ENCODE results near the gene IGDCC3.
"Not testable (repeated sequence)": the region's sequence is repeated elsewhere in the genome, so short reads cannot be mapped to it uniquely, and the experiment has no call there.

The IGDCC3 gene

DNA sequence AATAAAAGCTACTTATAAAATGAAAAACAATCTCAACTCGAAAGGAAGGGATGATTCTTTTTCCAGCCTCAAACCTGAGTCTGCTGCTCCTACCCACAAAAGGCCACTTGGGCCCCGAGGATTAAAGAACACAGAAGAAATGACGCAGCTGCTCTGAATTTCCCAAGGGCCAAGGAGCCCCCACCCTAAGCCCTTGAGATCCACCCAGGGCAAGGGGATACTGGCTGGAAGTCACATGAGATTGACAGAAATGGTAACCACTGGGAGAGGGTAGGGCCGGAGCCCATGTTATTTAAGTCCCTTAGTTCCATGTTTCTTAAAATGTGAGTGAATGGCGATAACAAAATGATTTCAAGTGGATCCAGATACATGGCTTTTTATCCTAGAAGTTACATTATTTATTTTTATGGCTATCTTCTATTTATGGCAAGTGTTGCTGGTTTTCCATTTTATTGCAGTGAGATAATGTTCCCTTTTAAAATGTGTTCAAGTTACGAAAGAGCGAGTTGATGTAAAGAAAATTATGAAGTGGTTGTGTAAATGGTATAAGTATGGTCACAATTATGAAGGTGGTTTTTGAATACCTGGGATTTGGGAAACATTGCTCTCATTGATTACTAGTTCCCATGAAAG is 28.1 kb upstream of the IGDCC3 start:
- DNase-seq: no peak

DNA sequence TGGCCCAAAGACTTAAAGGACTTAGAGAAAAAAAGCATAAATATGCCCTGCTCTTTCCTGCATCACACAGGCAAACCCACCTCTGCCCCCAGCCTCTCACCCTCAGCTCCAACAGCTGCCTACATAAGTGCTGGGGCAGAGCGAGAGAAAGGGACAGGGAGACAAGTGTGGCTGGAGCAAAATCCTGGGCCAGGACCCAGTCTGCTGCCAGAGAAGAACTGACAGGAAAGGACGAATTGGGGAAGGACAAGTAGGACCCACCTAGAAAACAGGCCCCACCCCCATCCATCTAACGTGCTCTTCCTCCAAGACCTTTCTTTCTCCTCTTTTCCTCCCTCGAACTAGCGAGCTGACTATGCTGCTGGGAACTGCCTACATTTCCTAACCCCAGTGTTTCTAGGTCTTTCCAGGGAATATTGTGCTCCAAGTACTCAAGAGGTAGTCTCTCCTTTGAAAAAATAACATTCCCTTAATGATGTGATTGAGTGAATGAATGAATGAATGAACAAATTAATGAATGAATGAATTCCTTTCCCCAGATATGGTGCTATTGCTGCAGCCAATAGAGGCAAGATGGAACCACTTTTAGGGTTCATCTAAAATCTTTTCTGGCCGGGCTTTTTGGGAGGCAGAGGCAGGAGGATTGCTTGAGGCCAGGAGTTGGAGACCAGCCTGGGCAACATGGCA is 26.5 kb upstream of the IGDCC3 start:
- no peak for DNase-seq

DNA sequence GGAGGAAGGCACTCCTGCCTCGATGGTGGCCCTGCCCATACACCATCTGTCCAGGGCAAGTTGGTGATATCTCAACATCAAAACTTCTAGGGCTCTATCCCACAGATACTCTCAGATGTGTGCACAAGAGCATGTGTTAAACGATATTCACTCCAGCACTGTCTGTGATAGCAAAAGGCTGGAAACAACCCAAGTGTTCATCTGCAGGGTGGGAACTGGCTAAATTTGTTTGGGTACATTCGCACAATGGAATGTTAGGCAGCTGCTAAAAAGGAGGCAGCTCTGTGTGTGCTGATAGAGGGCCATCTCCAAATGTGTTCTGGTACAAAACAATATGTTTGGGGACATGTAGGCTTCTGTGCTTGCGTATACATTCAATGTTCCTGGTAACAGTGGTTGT is 25.2 kb upstream of the IGDCC3 start:
- DNase-seq: no peak

DNA sequence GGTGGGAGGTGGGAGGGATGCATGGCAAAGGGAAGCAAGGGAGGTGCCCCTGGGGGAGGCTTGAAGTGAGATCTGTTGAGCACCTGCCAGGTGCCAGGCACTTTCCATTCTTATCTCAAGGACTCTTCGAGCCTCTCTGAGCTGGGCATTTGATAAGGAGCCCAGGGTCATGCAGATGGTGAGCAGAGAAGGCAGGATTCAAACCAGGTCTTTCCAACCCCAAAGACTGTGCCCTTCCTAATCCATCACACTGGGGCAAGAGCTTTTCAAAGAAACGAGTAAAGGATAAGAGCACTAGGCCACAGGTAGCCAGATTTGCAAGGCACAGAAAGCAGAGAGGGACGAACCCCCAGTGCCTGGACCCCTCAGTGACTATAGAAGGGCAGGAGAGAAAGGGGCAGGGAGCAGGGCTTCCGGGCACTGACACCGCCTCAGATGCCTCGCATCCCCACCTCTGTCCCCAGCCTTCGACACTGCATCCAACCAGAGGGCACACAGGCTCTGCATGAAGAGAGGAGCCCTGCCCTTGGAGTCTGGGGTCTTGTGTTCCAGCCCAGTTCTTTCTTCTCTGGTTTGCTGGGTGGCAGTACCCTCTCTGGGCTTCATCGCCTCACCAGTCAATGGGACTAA is 23.9 kb upstream of the IGDCC3 start:
- no peak for DNase-seq

DNA sequence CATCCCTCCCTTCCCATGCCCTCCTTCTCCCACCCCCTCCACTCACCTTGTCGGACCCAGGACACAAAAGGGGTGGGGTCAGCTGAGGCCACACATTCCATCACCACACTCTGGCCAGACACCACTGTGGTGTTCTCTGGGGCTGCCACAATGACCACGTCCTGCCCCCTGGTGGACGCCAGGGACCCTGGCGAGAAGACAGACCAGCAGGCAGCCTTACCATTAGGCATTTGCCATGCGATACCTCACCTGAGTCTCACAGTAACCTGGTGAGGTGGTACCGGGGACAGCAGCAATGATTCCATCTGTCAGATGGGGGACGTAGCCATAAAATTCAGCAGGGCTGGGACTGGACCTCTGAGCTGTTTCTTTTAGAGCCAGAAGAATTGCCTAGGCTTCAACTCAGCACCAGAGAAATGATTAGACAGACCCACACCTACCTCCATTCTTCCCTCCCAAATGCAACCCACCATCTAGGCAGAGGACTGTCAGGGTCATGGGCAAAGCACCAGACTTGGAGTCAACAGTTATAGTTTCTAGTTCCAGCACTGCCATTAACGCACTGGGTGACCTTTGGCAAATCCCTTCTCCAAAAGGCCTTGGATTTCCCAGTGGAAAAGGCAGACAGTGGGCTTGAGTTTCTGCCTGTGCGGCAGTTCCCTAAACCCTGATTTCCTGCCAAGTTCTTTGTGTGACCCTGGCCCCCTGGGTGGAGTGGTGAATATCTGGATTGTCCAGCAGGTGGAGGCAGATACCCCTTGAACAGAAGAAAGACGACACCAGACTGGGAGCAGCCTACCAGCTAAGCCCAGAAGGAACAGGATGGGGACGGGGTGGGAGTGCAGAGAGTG is 23.2 kb upstream of the IGDCC3 start:
- peak; percentile 29 to 34 for DNase-seq

DNA sequence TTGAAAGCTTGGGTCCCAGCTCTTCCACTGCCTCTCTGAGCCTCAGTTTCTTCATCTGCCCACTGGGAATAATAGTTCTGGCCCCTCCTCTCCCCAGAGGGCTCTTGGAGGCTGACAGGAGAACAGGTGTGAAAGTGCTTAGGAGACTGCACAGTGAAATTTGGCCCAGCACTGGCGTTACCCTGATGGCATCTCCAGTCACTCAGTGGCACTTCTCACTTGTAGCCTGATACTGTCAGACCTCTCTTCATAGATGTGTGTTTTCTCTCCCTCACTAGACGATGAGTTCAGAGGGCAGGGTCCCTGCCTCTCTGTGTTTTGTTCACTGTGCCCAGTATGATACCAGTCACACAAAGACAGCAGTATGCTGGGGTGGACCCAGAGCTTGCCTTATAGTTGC is 22.2 kb upstream of the IGDCC3 start:
- DNase-seq: no peak

DNA sequence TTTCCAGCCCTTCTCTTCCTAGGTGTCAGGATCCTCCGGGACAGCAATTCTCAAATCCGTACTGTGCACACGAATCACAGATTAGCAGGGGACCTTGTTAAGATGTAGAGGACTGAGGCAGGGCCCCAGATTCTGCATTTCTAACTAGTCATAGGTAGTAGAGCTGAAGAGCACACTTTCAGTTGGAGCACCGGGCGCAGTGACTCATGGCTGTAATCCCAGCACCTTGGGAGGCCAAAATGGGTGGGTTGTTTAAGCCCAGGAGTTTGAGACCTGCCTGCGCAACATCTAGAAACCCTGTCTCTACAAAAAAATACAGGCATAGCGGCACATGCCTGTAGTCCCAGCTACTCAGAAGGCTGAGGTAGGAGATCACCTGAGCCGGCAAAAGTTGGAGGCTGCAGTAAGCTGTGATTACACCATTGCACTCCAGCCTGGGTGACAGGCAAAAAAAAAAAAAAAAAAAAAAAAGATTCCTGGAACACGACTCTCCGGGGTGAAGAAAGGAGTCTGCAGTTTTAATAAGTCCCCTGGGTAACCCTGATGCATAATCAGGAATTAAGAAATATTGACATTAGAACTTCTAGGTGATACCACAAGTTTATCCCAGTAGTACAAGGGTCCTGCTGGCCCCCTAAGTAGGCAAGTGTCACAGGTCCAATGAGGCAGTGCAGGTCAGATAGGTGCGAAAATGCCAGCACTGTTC is 21.4 kb upstream of the IGDCC3 start:
- no peak for DNase-seq

DNA sequence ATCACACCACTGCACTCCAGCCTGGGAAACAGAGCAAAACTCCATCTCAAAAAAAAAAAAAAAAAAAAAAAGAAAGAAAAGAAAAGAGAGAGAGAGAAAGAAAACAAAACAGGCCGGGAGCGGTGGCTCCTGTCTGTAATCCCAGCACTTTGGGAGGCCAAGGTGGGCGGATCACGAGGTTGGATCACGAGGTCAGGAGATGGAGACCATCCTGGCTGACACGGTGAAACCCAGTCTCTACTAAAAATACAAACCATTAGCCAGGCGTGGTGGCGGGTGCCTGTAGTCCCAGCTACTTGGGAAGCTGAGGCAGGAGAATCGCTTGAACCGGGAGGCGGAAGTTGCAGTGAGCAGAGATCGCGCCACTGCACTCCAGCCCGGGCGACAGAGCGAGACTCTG is 20.7 kb upstream of the IGDCC3 start:
- not testable (repeated sequence) for DNase-seq

DNA sequence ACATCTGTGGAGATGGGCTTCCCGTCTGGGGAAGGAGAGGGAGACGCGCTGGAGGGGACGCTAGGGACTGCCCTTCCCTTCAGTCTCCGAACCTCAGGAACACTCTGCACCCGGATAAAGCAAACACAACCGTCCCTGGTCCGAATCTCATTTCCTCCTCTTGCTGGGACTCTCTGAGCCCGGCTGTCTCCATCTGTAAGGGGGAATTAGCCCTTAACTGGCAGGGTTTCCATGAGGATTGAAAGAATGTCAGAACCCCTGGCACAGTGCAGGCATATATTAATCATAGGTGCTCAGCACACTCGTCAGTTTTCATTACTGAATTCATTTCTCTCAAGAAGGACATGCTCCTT is 19.1 kb upstream of the IGDCC3 start:
- no peak for DNase-seq

DNA sequence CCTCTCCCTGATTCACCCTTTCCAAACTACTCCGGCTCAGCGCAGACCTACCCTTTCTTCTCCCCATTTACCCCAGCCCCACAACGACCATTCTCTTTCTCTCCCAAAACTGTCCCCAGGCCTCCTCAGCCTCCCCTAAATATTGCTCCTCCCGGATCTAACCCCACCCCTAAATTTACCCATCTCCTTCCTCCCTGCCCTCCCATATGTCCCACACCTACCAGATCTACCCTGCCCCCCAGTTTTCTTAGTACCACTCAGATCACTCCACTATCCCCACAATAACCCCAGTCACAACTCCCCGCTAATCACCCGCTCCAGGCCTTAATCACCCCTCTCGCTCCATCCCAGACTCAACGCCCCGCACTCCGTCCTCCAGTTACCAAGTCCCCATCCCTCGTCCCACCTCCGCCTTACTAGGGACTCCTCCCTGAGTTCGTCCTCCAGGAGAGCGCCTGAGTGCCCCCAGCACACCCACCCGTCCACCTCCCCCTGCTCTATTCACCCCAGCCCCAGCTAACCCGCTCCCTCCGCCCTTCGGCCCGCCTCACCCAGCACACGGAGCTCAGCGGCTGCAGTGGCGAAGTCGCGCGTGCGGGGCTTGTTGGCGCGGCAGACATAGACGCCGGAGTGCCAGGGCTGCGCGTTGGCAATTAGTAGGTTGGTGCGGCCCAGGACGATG is 18.6 kb upstream of the IGDCC3 start:
- no peak for DNase-seq

DNA sequence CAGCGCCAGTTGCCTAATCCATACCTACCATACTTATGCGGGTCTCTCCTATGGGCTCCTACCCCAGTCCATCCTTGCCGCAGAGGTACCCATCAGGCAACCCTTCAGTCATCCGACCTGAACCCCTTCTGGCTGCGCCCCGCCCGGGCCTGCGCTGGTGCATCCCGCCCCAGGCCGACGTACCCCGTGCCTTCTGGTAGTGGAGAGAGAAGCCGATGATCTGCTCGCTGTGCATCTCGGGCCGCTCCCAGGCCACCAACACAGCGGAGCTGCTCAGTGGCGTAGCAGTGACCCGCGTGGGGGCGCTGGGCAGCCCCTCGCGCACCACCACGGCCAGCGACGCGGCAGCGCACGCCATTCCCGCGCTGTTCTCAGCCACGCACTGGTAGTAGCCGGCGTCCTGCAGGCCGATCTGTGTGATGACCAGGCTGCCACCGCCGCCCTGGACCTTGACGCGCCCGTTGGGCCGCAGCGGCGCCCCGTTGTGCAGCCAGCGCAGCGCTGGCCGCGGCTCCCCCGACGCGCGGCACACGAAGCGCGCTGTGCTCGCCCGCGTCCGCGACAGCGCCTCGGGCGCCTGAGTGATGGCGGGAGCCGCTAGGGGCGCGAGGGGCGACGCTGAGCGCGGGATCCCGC is 17.9 kb upstream of the IGDCC3 start:
- no peak for DNase-seq

DNA sequence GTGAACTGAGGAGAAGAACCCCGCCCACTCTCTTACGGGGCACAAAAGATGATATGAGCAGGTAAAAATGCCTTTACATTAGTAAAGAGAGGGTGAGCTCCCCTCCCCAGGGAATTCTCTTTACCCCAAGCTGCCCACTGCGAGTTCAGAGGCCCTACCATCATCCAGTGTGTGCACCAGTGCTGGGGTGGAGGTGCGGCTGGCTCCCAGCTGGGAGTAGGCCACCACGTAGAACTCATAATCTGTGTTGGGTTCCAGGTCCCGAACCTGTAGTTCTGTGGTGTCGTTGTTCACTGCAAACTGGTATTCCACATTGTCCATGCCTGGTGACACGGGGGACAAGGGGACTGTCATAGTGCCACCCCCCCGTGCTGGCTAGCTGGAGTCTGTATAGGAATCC is 17.1 kb upstream of the IGDCC3 start:
- no peak for DNase-seq

DNA sequence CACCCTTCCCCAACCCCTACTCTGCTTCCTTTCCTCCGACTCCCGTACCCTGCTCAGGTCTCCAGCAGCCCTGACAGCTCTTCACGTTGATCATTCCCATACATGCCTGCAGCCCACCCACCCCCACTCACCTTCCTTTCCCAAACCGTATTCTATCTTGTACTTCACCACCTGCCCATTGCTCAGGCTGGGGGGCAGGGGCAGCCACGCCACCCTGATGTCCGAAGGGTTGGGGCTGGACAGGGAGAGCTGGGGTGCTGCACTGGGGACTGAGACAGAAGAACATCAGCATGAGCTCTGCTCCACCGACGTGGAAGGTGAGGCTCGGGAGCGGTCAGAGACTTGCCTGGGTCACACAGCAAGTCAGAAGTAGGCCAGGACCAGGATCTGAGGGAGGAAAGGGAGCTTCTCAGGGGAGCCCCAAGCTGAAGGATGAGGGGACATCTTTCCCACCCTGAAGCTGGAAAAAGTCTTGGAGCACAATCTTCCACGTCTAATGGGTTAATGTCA is 16.5 kb upstream of the IGDCC3 start:
- DNase-seq: no peak

DNA sequence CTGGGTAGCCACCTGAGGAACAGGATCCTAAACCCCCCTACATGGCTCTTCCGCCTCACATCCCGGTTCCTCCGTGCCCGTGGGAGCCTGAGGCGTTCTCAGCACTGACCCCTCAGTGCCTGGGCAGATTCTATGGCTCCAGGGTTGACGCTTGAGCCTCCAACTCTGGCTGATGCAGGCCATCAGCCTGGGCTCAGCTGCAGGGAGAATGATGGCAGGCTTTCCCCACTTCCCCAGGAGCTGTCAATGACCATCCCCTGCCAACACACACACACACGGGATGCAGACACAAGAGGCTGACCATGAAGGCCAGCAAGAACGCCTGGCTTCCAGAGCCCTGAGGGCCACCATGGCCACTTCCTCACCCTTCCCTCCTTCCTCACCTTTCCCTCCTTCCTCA is 15.8 kb upstream of the IGDCC3 start:
- no peak for DNase-seq

DNA sequence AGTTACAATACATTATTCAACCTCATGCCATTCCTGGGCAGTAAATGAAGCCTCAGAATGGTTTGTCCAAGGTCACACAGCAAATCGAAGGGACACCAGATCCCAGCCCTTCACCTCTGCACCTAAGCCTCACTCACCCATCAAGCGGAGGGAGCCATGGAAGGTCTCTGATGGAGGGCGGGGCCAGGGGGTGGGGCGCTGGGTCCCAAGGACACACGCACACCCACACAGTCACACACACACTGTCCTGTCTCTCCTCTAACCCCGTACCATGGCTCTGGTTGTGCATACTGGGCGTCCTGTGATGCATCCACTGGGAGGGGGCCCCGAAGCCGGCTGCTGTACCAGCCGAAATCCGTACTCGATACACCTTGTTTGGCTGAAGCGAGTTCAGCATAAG is 15.3 kb upstream of the IGDCC3 start:
- DNase-seq: no peak

DNA sequence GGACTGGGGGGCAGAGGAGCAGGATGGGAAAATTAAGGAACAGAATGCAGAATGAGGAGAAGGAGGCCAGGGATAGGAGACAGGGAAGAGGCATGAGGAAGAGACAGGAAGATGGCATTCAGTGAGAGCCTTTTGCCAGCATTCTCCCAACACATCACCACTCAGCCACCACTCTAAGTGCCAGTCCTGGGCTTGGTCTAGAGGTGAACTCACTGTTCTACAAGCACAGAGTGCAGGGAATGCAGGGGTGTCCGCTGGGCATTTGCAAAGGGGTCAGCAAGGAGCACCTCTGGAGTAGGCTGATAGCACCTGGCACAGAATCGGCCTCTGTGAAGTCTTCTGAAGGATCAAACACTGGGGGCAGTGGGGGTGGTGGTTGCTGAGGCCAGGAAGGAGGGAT is 14.6 kb upstream of the IGDCC3 start:
- no peak for DNase-seq

DNA sequence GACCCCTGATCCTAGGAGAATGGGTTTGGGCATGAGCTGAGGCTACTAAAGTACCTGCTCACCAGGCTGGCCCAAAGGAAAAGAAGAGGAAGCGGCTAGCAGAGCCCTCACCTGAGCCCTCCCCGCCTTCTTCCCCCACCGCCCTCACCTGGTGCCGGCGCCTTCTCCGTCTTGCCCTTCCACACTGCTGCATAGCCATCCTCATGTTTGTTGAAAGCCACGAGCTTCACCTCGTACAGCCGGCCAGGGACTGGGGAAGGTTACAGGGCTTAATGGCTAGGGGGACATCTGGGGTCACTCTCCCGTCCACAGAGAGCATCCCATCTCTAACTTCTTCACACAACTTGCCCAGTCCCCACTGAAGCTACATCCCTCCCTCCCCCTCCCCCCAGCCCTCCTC is 13.9 kb upstream of the IGDCC3 start:
- DNase-seq: no peak

DNA sequence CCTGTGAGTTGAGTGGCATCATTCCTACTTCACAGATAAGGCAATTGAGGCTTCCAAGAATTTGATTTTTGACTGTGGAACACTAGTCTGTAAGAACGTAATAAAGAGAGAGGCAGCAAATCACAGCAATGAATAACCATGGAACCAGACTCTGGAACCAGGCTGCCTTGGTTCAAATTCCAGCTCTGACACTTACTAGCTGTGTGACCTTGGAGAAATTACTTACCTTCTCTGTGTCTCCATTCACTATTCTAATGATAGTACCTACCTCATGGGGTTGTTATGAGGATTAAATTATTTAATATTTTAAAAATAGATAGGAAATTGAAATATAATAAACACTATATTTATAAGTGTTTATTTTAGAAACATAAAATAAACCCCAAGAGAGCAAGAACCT is 12.6 kb upstream of the IGDCC3 start:
- no peak for DNase-seq

DNA sequence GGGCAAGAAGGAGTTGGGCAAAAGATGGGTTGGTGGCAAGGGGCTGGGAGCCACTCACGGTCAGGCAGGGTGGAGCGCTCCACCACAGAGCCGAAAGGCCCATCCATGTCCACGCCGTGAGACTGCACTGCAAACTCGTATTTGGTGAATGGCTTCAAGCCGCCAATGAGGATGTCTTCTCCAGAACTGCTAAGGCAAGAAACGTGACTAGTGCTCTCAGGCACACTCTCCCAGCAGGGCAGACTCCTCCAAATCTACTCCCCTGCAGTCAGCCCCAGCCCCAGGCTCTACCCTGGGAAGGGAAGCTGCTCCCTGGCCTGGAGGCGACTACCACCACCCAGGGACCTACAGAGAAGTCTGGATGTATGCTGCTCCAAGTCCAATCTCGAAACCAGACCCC is 11.4 kb upstream of the IGDCC3 start:
- DNase-seq: no peak

DNA sequence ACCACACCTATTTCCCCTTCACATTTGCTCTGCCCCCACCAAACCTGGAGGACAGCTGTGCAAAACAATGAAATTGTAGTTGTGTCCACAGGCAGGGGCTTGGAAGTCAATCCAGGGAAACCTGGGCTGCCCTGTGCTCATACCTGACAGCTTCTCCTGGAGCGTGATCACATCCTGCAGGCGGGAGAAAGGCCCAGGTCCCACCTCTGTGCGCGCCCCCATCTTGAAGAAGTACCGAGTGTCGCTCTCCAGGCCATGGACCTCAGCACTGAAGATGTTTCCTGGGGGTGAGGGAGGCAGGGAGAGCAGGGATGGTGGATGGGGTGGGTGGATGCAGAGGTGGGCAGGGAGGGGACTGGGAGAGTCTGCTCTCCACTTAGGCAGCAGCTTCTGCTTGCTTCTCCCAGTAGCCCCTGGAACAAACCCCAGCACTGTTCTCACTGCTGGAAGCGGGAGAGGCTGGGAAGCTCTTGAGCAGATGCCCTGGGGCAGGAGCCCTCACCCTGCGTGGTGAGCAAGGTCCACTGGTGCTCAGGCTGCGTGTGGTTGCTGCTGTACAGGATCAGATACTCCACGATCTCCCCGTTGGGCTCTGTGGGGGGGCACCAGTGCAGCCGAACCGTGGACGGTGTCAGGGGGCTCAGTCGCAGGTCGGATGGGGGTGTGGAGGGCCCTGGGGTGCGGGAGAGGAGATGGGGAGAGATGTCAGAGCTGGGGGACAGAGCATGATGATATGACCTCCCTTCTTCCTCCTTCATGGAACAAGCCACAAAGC is 10.7 kb upstream of the IGDCC3 start:
- no peak for DNase-seq

DNA sequence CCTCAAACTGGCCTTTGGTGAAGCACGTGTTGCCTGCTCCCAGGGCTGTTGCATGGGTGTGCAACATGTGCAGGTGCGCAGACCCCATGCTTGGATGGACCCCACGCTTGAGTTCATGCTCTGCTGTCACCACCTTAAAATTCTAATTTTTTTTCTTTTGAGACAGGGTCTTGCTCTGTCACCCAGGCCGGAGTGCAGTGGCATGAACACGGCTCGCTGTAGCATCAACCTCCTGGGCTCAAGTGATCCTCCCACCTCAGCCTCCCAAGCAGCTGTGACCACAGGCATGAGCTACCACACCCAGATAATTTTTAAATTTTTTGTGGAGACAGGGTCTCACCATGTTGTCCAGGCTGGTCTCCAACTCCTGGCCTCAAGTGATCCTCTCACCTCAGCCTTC is 9.1 kb upstream of the IGDCC3 start:
- DNase-seq: no peak
